Measurements from ENCODE around the gene SLC25A33. TPM values are rescaled to one million over a fixed set of nuclear protein-coding genes. Genes with fewer than 3 reads are reported as not detected.

The SLC25A33 gene
- total RNA-seq, 1 experiment from 2014 or later, result 9.4 TPM

DNA sequence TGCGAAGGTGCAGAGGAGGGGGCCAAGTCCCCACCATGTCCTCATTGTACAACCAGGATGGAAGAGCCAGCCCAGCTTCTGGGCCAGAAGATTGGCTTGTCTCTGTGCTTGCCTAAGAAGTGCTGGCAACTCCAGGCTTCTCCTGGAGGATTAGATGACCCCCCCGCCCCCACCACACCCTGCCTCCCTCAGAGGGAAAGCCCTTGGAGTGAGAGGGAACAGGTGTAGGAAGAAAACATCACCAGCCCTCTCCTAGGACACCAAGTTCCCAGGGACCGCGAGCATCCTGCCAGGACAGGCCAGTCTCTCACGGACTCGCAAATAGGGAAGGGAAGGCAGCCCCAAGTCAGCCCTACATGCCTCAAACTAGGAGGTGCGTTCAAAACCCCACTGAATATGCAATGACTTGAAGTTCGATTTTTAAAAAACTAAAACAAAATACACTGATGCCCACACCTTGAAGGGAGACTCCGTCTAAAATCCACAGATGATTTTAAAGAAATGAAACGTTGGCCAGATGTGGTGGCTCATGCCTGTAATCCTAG, 20.7 kb upstream of the SLC25A33 start:
- TF ChIP-seq, protein P1, sequence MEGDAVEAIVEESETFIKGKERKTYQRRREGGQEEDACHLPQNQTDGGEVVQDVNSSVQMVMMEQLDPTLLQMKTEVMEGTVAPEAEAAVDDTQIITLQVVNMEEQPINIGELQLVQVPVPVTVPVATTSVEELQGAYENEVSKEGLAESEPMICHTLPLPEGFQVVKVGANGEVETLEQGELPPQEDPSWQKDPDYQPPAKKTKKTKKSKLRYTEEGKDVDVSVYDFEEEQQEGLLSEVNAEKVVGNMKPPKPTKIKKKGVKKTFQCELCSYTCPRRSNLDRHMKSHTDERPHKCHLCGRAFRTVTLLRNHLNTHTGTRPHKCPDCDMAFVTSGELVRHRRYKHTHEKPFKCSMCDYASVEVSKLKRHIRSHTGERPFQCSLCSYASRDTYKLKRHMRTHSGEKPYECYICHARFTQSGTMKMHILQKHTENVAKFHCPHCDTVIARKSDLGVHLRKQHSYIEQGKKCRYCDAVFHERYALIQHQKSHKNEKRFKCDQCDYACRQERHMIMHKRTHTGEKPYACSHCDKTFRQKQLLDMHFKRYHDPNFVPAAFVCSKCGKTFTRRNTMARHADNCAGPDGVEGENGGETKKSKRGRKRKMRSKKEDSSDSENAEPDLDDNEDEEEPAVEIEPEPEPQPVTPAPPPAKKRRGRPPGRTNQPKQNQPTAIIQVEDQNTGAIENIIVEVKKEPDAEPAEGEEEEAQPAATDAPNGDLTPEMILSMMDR (conservative IDR thresholded peaks at IDR 0.05), result no peak
- H4K91ac ChIP-seq (ENCODE audit: insufficient read length, low read depth, low read length), result no peak overlapping the region
- no peaks in the 10 kb centered on the region for H3K79me2 ChIP-seq (ENCODE audit: insufficient read depth, low read length)
- no peak overlapping the region for H3K14ac ChIP-seq (ENCODE audit: insufficient read depth, low read length)
- no peak overlapping the region for H3T11ph ChIP-seq (ENCODE audit: low read length)
- no peak overlapping the region for H2BK5ac ChIP-seq (ENCODE audit: insufficient read length, low read length)
- H3K79me1 ChIP-seq (ENCODE audit: insufficient read depth, low read depth, low read length, poor library complexity, severe bottlenecking), result no peaks in the 10 kb centered on the region
- H3K4me1 ChIP-seq (ENCODE audit: insufficient read depth, low read length), result no peaks in the 10 kb centered on the region; the same call in 1 of the 2 replicates
- no peaks in the 10 kb centered on the region for H4K20me1 ChIP-seq (ENCODE audit: control insufficient read depth, insufficient read depth, insufficient read length)
- no peak overlapping the region for H4K5ac ChIP-seq (ENCODE audit: insufficient read length, low read depth, low read length)
- H3K18ac ChIP-seq (ENCODE audit: insufficient read length, low read depth, low read length), result no peak overlapping the region
- H3K4me3 Mint-ChIP-seq, result no peak overlapping the region
- H3K4ac ChIP-seq (ENCODE audit: low read depth, low read length), result no peak overlapping the region
- WGBS (ENCODE audit: extremely low coverage, insufficient read length, low lambda C conversion rate), result no CpG with 5 or more reads among the region's 10 CpGs
- H2AK5ac ChIP-seq (ENCODE audit: insufficient read length, low read length), result no peak overlapping the region
- H2BK12ac ChIP-seq (ENCODE audit: insufficient read length, low read depth, low read length), result no peak overlapping the region
- no peaks in the 10 kb centered on the region for H3K9me3 ChIP-seq (ENCODE audit: control insufficient read depth, low read depth, low read length)
- H3K27me3 Mint-ChIP-seq (ENCODE audit: low read depth), result peaks cover 2% of the 10 kb centered on the region
- H3K27ac ChIP-seq (ENCODE audit: insufficient read length, low read depth, low read length), result no peak overlapping the region
- peaks cover 3% of the 10 kb centered on the region in 2 experiments; a peak in 3 of 4 replicates for H3K4me1 Mint-ChIP-seq
- no peak for DNase-seq
- no peak overlapping the region for H3K56ac ChIP-seq (ENCODE audit: insufficient read length, low read depth, low read length)
- H3K27me3 ChIP-seq (ENCODE audit: insufficient read depth, low read length), result no peaks in the 10 kb centered on the region
- H3K27ac Mint-ChIP-seq, result peak overlapping the region in 1 of 3 experiments; percentile 80; a peak in 1 of 7 replicates
- no peaks in the 10 kb centered on the region for H3K23me2 ChIP-seq (ENCODE audit: insufficient read length, low read depth, low read length, poor library complexity, severe bottlenecking)
- no peak overlapping the region for H2BK120ac ChIP-seq (ENCODE audit: low read depth, low read length, poor library complexity, severe bottlenecking)
- no peak overlapping the region for H2BK20ac ChIP-seq (ENCODE audit: low read depth, low read length, poor library complexity, severe bottlenecking)
- H3K9ac ChIP-seq (ENCODE audit: extremely low read depth, insufficient read length, low read length), result no peak overlapping the region
- H3K9me3 Mint-ChIP-seq, result no peaks in the 10 kb centered on the region; a peak in 1 of 5 replicates
- no peak overlapping the region for H2BK15ac ChIP-seq (ENCODE audit: low read depth, low read length)
- no peak overlapping the region for H2AFZ ChIP-seq (ENCODE audit: low read length)
- H4K8ac ChIP-seq (replicated peaks; ENCODE audit: insufficient read length, low read depth, low read length), result no peak overlapping the region
- H3K36me3 Mint-ChIP-seq (ENCODE audit: insufficient read depth in 1 of 3, low read depth in 3 of 3), result no peaks in the 10 kb centered on the region
- H3K4me2 ChIP-seq (ENCODE audit: insufficient read depth, insufficient read length, low read length), result no peak overlapping the region
- no peak overlapping the region for H3K23ac ChIP-seq (ENCODE audit: insufficient read length, low read depth, low read length)

Measured in H9 (cell line).